Muscle of arm (tissue), 12 donors: ENCODE results near the gene FHL2. TPM values are rescaled to one million over a fixed set of nuclear protein-coding genes. Genes with fewer than 3 reads are reported as not detected.
A peak's percentile ranks its signal among the peaks of the same experiment; 100 is the strongest.
"Not testable (repeated sequence)": the region's sequence is repeated elsewhere in the genome, so short reads cannot be mapped to it uniquely, and the experiment has no call there.

Experiments
- DNase-seq: peaks from one replicate; pipeline ENCODE4 v3.0.0-alpha.2; 2013
- polyA plus RNA-seq, 12 donors: library from polyadenylated mRNA; unstranded; fragments of 120-200 nt; gene quantifications; one replicate each; pipeline ENCODE4 v1.2.1, GENCODE V29; 2013; ENCODE audit not compliant: insufficient read length in 12 of 12

The FHL2 gene
- polyA plus RNA-seq, 12 donors: 19.7 to 63.3 (median 45.1) TPM; not detected in 1

DNA sequence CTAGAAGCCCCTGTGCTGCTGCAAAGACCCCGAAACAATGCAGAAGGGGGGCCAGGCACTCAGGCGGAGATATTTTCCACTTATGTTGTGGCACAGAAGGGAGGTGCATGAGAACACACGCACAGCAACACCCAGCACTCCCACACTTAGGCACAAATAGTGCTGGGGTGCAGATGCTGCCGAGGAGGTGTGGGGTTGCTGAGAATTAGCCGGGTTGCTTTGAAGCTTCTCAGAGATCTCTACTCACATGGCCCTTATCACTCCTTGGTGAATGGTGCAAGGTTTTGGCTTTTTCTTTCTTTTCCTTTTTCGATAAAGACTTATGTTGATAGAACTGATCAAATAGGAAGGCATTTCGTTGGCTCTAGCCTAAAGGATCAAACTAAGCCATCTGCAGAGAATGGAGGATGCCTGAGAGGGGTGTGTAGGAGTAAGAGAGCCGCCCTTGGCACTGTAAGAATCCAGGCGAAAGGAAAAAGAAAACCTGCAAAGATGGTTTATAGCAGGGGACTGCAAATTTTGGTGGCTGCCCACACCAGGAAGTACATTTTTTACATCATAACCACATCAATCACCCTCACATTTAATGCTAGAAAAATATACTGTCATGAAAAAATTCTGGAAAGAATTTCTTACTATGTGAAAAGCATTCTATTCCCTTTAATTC is 27.9 kb upstream of the FHL2 start:
- no peak for DNase-seq

DNA sequence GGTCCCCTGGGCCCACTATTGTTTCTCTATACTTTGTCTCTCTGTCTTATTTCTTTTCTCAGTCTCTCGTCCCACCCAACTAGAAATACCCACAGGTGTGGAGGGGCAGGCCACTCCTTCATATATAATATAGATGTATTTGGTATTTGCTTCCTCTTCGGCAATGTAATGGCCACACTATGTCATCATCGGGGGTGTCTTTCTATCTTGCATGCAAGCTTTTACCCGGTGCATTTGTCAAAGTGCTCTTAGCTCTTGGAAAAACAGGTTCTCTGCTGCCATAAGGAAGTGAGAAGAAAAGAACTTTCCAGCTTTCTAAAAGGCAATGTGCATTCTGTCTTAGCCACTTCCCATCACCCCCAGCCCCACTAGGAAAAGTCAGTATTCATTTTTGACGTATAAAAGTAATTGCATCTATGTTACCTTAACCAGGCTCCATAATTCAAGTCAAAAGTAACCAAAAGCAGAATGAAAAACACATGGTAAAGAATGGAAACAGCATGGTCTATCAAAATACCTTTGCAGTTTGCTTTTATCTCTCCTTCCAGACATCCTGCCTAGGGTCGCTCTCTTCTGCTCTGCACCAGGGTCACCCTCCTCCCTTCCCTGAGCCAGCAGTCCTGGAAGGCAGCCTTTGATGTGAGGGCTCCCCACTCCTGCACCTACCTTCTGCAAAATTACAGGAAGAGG is 27.2 kb upstream of the FHL2 start:
- DNase-seq: no peak

DNA sequence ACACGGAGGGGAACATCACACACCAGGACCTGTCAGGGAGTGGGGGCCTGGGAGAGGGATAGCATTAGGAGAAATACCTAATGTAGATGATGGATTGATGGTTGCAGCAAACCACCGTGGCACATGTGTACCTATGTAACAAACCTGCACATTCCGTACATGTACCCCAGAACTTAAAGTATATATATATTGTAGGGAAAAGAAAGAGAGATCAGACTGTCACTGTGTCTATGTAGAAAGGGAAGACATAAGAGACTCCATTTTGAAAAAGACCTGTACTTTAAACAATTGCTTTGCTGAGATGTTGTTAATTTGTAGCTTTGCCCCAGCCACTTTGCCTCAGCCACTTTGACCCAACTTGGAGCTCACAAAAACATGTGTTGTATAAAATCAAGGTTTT is 26.0 kb upstream of the FHL2 start:
- DNase-seq: not testable (repeated sequence)

DNA sequence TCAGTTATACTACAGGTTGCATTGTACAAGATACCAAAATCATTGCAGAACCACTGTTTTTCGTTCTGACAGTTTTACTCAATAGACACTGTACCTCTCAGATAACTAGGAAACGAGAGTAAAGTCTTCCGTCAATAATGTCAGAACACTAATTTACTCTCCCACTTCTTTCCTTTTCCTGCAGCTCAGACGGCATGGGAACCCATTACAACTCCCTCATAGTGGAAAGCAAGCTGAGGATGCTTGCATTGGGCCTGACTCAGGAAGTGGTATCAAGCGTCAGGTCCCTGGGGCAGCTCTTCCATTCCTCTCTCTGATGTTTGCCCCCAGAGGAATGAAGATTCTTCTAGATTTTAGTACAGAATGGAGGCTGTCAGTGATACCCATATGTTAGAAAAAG is 23.9 kb upstream of the FHL2 start:
- DNase-seq: no peak

DNA sequence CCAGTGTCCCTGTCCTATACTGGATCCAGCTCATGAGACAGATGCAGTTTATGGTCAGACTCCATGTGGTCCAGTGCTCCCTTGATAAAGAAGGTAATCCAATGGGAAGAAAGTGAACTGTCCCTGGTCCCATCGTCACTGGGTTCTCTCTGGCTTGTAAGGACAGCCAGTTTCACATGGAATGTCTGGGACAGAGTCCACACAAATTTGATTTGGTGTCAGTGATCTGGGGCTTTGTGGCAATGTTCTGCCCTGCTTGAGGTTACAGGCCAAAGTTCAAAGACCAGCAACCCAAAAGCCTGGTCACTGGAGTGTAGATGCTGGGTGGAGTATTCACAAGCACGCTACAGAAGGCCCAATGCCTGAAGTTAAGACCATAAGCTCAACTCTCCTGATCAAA is 22.2 kb upstream of the FHL2 start:
- no peak for DNase-seq

DNA sequence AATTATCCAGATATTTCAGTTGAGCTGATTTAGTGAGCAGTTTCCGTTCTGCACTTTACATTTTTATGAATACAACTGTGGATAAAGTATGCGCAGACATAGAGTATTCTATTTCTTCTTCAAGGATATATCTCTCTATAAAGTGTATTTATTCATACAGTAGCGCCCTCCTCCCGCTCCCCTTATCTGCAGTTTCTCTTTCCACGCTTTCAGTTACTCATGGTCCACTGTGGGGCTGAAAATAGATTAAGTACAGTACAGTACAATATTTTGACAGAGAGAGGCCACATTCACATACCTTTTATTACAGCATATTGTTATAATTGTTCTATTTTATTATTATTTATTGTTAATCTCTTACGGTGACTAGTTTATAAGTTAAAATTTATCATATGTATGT is 19.7 kb upstream of the FHL2 start:
- DNase-seq: no peak

DNA sequence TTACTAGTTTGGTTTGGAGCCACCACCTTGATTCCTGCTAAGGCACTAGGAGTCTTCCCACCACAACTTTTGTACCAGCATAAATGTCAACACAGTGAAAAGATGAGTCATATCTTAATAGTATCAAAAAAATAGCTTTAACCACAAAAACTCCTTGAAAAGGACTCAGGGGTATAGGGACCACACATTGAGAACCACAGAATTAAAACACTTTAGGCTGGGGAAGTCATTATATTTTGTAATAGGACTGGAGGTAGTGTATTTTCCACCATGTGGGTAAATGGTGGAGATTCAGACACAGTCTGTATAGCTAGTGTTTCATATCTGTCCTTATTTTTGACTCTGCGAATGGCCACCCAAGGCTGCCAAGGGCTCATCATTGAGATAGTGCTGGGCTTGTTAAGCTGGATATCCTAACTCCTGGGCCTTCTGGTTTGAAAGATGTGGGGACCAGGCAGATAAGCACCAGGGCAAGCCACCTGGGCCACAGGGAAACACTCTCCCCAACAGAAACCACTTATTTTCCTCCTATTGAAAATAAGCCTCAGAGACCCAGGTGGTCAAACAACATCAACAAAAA is 19.1 kb upstream of the FHL2 start:
- no peak for DNase-seq

DNA sequence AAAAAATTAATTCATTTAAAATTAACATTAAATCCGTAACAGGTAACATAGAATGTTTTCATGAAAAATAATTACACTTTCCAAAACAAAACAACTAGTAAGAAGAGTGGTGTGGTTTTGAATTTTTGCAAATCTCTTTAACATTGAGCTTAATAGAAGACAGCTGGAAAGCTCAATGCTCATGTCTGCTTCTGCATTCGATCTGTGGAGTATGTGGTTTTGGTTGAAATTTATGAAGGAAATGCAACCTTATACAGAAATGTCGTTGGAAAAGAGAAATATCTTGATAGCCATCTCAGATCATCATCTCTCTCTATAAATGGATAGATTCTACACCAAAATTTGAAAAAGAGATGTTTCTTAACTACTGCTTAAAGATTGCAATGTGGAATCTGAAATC is 17.3 kb upstream of the FHL2 start:
- no peak for DNase-seq

DNA sequence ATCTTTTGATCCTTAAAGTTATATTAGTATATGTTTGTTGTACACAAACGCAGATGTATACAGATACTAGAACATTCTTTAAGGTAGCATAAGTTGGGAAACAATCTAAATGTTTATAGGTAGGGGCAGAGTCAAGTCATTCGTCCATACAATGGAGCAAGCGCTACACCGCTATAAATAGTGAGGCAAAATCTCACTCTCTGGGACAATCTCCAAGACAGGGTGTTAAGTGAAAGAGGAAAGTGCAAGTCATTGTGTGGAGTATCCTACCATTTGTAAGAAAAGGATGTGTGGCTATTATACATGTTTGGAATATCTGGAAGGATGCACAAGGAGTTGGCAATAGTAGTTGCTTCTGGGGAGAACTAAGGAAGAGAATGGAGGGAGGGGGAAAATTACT is 16.2 kb upstream of the FHL2 start:
- no peak for DNase-seq

DNA sequence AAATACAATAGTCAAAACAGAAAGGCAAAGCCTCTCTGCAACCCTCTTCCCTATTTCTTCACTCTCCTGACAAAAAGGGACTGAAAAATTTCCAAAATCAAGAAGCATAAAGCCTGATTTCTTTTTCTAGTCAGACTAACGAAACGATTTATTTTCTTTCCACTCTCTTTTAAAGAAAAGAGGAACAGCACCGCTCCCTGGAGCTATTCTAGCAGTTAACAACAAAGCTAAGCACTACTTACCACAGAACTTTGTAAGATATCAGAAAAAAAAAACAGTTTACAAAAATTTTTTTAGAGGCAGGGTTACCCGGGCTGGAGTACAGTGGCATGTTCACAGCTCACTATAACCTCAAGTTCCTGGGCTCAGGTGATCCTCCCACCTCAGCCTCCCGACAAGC is 14.4 kb upstream of the FHL2 start:
- no peak for DNase-seq

DNA sequence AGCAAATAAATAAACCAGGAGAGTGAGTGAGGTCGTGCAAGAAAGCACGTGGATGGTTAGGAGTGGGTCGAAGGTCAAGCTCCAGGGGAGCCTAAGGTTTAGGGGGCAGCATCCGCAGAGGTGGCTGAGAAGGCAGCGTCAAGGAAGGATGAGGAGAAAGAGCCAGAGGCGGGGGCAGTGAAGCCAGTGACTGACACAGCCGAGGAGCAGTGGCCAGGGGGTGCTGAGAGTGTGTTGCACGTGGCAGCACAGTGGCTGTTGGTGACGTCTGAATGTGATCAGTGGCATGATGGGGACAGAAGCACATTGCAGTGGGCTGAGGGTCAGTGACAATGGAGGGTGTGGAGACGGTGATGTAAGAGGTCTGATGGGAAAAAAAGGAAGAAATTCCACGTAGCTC is 13.7 kb upstream of the FHL2 start:
- no peak for DNase-seq

DNA sequence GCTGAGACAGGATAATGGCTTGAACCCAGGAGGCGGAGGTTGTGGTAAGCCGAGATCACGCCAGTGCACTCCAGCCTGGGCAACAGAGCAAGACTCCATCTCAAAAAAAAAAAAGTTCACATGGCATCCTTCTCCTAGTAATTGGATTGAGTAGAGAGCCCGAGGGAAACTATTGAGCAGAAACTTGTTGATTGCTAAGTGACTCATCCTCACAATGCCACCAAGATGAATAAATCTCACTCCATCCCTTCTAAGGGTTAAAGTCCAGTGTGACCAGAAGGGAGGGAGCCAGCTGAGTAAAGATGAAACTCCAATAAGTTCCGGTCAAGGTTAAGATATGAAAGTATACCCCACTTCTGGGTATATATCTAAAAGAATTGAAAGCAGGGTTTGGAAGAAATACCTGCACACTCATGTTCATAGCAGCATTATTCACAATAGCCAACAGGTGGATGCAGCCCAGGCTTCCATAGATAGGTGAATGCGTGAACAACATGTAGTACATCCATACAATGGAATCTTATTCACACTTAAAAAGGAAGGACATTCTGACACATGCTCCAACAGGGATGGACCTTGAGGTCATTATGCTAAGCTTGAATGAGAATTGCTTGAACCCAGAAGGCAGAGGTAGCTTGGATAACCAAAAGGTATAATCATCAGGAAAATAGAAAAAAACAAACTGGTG is 13.0 kb upstream of the FHL2 start:
- no peak for DNase-seq

DNA sequence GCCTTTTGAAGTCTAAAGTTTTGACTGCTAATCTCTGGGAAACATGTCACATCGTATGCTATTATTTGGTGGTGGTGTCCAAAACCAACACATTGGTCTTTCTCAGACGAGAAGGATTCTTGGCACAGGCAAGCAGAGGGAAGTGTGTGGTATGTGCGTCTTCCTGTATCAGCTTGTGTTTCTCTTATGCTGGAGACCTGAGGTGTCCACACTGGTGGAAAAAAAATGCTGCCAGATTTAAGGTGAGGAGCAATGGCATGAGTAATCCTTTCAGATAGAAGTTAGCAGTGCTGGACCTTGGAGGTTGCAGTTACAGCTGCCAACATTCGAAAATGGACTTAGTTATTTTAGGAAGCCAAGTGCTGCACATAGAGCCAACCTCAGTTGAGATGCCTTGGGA is 11.7 kb upstream of the FHL2 start:
- no peak for DNase-seq

DNA sequence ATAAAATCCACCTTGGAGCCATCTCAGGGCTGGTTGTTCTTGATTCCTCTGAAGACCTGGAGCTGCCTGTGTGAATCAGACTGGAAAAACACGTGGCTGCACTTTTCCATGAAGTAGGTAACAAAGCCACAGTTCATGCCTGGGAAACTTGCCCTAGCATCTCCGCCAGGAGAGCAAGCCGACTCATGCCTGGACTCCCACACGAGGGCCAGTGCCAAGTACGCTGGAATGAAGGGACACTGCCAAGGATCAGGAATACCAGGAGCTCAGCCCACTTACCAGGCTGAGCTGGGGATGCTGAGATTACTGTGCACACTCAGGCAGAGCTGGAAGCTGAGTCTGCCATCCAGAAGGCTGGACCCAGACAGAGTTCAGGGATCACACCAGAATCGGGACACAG is 10.9 kb upstream of the FHL2 start:
- peak; percentile 80 for DNase-seq

DNA sequence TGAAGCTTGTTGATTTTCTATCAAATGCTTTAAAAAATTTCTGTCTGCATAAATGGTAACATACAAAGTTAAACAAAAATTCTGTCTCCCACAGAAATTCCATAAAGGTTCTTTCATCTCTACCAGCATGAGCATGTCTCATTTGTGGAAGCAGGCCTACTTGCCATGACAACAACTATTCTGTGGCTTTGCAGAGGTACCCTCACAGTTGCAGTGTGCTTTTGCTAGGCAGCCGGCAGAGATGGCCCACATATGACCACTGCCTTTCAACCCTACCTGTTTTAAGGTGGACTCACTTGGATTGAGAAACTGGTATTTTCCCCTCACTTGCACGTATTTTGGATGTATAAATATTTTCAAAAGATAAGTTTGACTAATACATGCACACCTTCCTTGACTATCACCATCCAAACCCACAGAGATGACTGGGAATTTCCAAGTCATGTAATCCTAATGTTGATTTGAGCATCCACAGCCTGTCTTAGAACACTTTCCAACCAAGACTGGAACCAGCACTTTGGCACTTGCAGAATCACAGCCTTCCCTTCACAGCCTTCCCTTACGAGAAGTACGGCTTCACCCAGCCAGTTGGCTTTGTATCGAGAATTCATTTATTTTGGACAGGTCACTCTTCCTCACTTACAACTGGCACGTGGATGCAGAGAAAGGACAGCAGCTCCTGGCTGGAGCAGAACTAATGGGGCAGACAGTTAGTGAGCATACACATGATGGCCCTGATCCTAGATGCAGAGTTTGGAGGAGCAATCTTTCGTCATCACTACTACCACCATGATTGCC is 9.3 kb upstream of the FHL2 start:
- no peak for DNase-seq

DNA sequence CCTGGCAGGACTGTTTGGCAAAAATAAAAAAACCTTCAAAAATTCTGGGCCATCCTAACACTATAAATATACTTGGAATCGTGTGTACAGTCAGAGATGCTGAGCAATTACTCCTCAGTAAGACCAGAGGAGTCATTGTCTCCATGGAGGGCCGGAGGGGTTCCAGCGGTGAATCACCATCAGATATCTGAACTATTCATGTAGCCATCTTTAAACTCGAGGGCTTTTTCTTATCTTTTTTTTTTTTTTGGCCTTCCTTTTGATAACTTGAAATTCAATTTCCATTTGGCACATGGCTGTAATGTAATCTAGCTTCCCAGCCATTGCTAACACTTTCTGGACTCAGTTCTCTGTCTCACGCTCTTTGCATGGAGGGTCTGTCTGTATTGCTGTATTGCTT is 7.4 kb upstream of the FHL2 start:
- no peak for DNase-seq

DNA sequence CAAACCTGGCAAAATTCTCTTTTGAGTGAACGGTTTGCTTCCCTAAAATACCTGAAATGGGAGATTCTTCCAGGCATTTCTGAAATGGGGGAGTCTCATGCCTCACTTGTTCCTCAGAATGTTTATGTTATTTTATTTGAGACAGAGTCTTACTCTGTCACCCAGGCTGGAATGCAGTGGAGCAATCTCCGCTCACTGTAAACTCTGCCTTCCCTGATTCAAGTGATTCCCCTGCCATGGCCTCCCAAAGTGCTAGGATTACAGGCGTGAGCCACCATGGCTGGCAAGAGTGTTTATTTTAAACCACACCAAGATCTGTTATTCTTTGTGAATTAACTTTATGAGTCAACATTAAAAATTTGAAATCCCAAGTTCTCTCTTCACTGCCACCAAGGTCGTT is 6.4 kb upstream of the FHL2 start:
- DNase-seq: no peak

DNA sequence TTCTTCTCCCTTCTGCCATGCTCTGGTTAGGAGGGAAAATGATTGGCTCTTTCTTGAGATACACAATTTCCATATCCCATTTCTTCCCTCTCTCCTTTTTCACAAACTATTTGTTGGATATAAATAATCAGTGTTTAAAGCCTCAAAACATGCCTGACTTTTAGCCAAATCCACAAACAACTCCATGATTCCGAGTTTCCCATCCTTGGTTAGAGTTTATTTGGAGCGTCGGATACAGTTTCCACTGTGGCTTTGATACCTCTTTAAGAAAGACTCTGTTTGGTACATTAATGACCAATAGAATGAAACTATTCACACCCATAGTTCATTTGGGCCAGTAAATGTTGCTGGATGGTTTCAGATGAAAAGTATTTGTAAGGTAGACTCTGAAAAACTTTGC is 5.9 kb upstream of the FHL2 start:
- no peak for DNase-seq

DNA sequence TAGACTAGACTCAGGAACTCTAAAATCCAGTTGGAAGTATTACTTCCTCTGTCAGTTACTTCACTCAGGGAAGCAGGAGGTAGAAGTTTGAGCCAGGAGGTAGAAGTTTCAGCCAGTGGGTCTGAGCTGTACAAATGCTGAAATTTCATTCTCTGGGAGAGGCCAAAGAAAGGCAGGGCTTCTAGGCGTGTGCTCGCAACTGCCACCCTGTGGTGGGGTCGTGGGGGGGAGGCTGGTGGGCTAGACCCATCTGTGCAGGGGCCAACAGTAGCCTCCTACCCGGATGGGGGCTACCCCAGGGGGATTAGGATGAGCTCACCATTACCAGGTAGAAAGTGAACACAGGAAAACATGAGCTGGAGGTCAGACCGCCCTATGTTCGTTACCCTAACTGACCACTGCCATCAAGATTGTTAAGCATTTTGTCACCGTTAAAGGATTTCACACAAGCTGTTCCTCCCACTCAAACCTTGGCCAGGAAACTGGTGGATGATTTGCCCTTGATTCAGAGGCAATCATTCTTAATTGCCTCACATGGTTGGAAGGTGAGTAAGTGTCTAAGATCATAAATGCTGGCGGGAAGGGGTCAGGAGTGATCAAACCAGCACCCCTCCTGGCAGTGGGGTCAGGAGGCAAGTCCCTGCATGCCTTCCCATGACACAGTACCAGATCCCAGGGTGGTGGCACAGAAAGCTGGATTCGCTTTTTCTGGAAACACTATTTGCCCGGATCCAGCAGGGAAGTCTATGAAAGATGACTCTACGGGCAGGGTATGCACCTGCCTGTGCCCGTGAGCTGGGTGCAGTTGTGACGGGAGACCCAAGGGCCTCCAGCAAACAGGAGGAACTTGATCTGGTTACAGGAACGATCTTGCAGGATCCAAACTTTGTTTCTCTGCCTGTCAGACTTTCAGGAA is 5.2 kb upstream of the FHL2 start:
- no peak for DNase-seq

DNA sequence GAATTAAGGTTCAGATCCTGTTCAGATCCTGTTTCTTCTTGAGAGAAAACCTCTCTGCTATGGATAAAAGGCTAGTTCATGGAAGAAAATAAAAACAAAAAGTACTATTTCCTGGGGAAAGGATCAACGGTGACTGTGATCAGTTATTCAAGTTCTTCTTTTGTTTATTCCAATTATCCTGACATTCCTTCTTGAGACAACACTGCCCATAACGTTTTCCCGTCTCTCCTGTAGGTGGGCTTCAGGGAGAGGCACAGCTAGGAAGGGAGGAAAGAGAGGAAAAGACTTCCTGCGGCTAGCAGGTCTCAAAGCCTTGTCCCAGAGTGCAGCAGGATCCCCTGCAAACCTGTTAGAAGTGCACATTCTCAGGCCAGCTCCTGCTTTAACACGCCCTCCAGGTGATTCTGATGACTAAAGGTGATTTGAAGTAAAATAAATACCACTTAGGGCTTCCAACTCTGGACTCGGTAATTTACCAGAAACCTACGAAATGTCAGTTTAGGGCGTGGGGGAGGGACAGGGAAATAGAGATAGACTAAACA is 4.5 kb upstream of the FHL2 start:
- no peak for DNase-seq

DNA sequence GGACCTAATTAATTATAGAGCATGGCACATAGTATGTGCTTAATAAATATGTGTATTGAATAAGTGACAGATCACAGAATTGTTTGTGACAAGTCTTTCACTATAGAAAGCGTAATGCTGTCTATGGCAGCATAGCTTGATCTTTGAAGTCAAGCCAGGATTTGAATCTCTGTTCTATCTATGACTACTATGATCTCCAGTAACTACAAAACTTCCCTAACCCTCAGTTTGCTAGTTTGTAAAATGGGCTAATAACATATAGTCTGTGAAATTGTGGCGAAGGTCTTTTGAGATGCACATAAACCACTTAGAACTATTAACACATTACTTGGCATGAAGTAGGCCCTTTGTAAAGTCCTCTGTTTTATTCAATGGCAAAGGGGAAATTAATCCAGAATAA is 4.0 kb upstream of the FHL2 start:
- DNase-seq: no peak
